IPS DF 4.7 (cell line): ENCODE data around the gene GHDC.
"Not testable (repeated sequence)": the region's sequence is repeated elsewhere in the genome, so short reads cannot be mapped to it uniquely, and the experiment has no call there.

Experiments
- DNase-seq: peaks from one replicate; pipeline ENCODE4 v3.0.0-alpha.2; 2013; ENCODE audit warnings: low spot score; ENCODE audit errors: extremely low read depth

The GHDC gene

GRCh38 chr17:42155614-42156045, 38.7 kb downstream of the GHDC start:
- no peak for DNase-seq

- DNase-seq: no peak
These were observed 40.2 kb downstream of the GHDC start for GRCh38 chr17:42153919-42154742.

GRCh38 chr17:42146911-42147607, 47.2 kb downstream of the GHDC start:
- DNase-seq: no peak

- DNase-seq: not testable (repeated sequence)
These were observed 51.2 kb downstream of the GHDC start for GRCh38 chr17:42143138-42143537.

GRCh38 chr17:42142371-42142896, 51.9 kb downstream of the GHDC start:
- no peak for DNase-seq

- DNase-seq: no peak
These were observed 52.9 kb downstream of the GHDC start for GRCh38 chr17:42141382-42141781.

GRCh38 chr17:42140690-42141089, 53.6 kb downstream of the GHDC start:
- DNase-seq: not testable (repeated sequence)
